Subcutaneous adipose tissue (tissue), 4 donors: ENCODE results near the gene MICALL2. TPM values are rescaled to one million over a fixed set of nuclear protein-coding genes. Genes with fewer than 3 reads are reported as not detected.

Experiments
- total RNA-seq, 4 donors: library from RNA; depleted of rRNA; stranded (reverse); fragments of >200 nt; gene quantifications; one replicate each; pipeline ENCODE4 v1.1.0, GENCODE V29; 2016
- TF ChIP-seq, protein P1 (sequence below): fragments of 450-650 bp; IDR thresholded peaks from one replicate; pipeline ENCODE4 v1.5.1; 2016; ENCODE audit warnings: low read depth, mild to moderate bottlenecking, control low read depth, antibody characterized with exemption, moderate library complexity

Gene MICALL2
- total RNA-seq, 4 donors from 2014 or later = 1.5 to 5.3 (median 4.1) TPM

DNA sequence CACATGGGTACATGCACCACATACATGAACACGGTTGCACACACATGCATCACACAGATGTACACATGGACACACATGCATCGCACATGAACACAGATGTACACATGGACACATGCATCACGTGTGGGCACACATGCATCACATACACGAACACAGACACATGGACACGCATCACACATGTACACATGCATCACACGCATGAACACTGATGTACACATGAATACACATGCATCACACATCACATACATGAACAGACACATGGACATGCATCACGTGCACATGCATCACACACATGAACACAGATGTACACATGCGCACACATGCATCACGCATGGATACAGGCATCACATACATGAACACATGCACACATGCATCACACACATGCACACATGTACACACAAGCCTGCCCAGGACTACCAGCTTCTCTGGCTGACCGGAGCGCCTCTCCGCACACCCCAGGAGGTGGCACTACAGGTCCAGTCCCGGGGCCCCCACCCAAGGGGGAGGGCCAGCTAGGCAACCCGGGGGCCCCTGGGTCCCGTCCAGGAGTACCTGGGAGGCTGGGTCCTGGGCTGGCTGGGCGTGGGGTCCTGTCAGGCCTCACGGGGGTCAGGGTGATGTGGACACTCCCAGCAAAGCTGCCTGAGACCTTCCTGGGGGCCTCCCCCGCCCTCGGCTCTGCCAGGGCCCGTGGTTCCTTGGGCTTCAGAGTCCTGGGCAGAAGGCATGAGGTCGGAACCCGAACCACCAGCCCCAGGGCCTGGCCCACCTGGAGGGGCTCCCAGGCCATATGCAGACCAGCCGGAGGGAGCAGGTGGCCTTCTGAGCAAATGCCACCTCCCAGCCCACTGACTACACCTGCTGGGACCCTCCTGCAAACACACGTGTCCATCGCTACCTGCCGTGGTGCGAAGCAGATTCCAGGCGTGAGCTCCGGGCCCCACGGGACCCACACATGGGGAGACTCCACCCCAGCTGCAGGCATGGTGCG, 19.6 kb downstream of the MICALL2 start:
- TF ChIP-seq, protein P1, sequence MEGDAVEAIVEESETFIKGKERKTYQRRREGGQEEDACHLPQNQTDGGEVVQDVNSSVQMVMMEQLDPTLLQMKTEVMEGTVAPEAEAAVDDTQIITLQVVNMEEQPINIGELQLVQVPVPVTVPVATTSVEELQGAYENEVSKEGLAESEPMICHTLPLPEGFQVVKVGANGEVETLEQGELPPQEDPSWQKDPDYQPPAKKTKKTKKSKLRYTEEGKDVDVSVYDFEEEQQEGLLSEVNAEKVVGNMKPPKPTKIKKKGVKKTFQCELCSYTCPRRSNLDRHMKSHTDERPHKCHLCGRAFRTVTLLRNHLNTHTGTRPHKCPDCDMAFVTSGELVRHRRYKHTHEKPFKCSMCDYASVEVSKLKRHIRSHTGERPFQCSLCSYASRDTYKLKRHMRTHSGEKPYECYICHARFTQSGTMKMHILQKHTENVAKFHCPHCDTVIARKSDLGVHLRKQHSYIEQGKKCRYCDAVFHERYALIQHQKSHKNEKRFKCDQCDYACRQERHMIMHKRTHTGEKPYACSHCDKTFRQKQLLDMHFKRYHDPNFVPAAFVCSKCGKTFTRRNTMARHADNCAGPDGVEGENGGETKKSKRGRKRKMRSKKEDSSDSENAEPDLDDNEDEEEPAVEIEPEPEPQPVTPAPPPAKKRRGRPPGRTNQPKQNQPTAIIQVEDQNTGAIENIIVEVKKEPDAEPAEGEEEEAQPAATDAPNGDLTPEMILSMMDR = no peak

DNA sequence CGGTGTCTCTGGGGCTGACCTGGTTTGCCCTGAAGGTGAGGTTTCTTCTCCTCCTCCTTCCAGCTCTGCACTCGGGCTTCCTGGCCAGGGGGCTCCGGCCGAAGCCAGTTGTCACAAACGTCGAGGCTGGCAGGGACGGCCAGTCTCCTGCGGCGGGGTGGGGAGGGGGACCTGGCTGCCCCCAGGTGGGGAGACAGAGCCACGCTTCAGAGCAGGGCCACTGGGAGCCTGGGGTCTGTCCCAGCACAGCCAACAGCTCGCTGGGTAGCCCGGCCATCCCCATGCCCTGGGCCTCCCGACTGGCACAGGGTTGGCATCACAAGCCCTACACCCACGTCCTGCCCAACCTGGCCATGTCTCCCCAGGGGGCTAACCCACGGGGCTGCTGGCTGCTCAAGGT, 20.4 kb downstream of the MICALL2 start:
- TF ChIP-seq, protein P1 = no peak

DNA sequence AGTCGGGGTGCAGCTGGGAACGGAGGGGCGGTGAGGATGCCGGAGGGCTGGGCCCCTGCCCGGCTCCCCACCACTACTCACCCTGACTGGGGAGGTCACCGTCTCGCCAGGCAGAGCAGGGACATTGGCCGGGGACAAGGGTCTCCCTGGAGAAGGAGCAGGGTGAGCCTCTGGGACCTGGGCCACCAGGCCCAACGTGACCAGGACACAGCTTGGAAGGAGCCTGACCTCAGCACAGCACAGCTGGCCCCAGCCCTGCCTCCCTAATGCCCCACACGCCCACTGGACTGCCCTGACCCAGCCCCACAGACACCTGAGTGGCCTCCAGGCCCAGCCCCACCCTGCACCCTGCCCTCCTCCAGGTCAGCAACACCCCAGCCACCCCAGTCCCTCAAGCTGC, 21.1 kb downstream of the MICALL2 start:
- TF ChIP-seq, protein P1 = no peak

DNA sequence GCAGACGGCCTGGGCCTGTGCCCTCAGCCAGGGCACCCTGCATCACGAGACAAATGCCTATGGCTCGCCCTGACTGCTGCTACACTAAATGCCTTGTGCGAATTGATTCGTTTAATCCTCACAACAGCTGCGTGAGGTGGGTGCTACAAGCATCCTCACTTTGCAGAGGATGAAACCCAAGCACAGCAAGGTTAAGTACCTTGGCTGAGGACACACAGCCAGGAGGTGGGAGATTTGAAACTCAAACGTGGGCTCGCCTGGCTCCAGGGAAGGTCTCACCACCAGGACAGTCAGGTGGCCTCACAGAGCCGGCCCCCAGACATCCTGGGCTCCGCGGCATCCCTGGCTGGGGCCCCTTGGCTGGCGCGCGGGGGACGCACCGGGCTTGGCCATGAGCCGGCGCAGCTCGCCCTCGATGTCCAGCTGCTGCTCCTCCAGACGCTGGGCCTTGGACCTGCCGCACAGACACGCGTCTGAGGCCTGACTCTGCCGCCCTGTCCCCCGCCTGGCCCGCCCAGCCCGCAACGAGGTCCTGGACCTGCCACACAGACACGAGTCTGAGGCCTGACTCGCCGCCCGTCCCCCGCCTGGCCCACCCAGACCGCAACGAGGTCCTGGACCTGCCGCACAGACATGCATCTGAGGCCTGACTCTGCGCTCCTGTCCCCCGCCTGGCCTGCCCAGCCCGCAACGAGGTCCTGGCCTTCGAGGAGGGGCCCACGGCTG, 22.0 kb downstream of the MICALL2 start:
- TF ChIP-seq, protein P1 = no peak

DNA sequence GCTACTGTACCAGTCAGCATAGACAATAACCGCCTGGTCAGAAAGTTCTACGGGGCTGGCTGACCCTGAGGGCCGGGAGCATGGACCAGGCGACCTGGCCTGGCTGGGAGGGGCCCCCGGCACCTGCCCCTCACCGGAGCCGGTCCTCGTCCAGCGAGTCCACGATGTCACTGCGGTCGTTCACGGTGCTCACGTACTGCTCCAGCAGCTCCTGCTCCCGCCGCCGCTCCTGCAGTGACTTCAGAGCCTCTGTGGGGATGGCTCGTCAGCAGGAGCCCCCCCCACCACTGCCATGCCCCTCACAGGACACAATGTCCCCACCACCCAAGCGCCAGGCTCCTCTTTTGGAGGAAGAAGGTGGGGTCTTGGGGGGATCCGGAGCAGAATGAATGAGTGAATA, 22.7 kb downstream of the MICALL2 start:
- TF ChIP-seq, protein P1 = no peak

DNA sequence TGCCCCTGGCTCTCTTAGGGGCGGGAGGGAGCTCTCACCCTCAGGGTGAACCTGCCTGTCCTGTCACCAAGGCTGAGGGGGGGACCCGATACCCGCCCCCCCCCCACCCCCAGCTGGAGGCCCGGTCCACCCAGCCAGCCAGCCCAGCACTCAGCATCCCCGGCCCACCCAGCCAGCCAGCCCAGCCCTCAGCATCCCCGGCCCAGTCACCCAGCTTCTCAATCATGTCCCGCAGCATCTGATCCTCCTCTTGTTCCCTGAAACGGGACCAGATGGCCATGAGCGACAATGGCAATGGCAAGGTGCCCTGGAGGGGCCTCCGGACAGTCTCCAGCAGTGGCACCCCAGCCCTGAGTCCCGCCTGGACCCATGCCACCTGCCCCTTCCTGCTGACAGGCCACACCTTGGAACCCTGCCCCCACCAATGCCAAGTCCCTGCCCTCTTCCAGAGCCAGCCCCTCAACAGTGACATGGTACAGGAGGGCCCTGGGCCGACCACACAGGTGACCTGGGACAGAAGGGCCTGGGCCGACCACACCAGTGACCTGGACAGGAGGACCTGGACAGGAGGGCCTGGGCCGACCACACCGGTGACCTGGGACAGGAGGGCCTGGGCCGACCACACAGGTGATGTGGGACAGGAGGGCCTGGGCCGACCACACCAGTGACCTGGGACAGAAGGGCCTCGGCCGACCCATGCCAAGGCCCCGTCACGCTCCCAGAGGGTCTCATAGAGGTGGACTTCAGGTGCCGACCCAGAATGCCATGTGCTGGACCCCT, 24.2 kb downstream of the MICALL2 start:
- TF ChIP-seq, protein P1 = no peak
